ENCODE measurements around the gene SNCB. TPM values are rescaled to one million over a fixed set of nuclear protein-coding genes. Genes with fewer than 3 reads are reported as not detected.

The SNCB gene
- total RNA-seq, 1 donor from 2014 or later, result not detected

- intact Hi-C loops (cut with DNase I), result loop anchor here (10.0 kb wide), 1 partner anchor 73 kb away; no protein-coding TSS in a partner anchor
- DNase-seq, result peak; percentile 71
These were observed 17.6 kb upstream of the SNCB start for GRCh38 chr5:176647843-176648473.

GRCh38 chr5:176647030-176647842, 16.9 kb upstream of the SNCB start, which contains the start of gene TSPAN17:
TSS of gene TSPAN17 (plus strand) at chr5:176647484. CDS start at chr5:176647616, 132 bp downstream.
- ATAC-seq (ENCODE audit: poor library complexity) (peak; percentile 98), DNase-seq (peak; percentile 100)
- intact Hi-C loops (cut with DNase I), result loop anchor here (10.0 kb wide), 1 partner anchor 72 kb away; no protein-coding TSS in a partner anchor

More at GRCh38 chr5:176647843-176648473, 17.6 kb upstream of the SNCB start:
- no peak for ATAC-seq (ENCODE audit: poor library complexity)

GRCh38 chr5:176646707-176647029, 16.3 kb upstream of the SNCB start:
- DNase-seq (no peak), ATAC-seq (ENCODE audit: poor library complexity) (peak; percentile 11)
- intact Hi-C loops (cut with DNase I), result loop anchor here (10.0 kb wide), 1 partner anchor 72 kb away; no protein-coding TSS in a partner anchor

- intact Hi-C loops (cut with DNase I), result loop anchor here (10.0 kb wide), 1 partner anchor 71 kb away; no protein-coding TSS in a partner anchor
- ATAC-seq (ENCODE audit: poor library complexity) (no peak), DNase-seq (no peak)
These were observed 15.8 kb upstream of the SNCB start for GRCh38 chr5:176646049-176646706.

GRCh38 chr5:176644878-176645670, 14.7 kb upstream of the SNCB start:
- intact Hi-C loops (cut with DNase I), result loop anchor here (10.0 kb wide), 1 partner anchor 70 kb away; no protein-coding TSS in a partner anchor
- ATAC-seq (ENCODE audit: poor library complexity) (no peak), DNase-seq (no peak)

- intact Hi-C loops (cut with DNase I), result loop anchor here (10.0 kb wide), 1 partner anchor 69 kb away; no protein-coding TSS in a partner anchor
- ATAC-seq (ENCODE audit: poor library complexity), result no peak
- DNase-seq, result no peak
These were observed 14.0 kb upstream of the SNCB start for GRCh38 chr5:176644294-176644693.

- ATAC-seq (ENCODE audit: poor library complexity) (no peak), DNase-seq (no peak)
- intact Hi-C loops (cut with DNase I), result loop anchor here (10.0 kb wide), 1 partner anchor 69 kb away; no protein-coding TSS in a partner anchor
These were observed 13.3 kb upstream of the SNCB start for GRCh38 chr5:176643491-176644219.

- DNase-seq, result no peak
- intact Hi-C loops (cut with DNase I), result loop anchor here (10.0 kb wide), 1 partner anchor 68 kb away; no protein-coding TSS in a partner anchor
- no peak for ATAC-seq (ENCODE audit: poor library complexity)
These were observed 12.5 kb upstream of the SNCB start for GRCh38 chr5:176642675-176643490.

GRCh38 chr5:176640616-176641015, 10.3 kb upstream of the SNCB start:
- DNase-seq, result no peak
- ATAC-seq (ENCODE audit: poor library complexity), result no peak
- intact Hi-C loops (cut with DNase I), result loop anchor here (10.0 kb wide), 1 partner anchor 66 kb away; no protein-coding TSS in a partner anchor

GRCh38 chr5:176639981-176640380, 9.6 kb upstream of the SNCB start:
- intact Hi-C loops (cut with DNase I), result loop anchor here (10.0 kb wide), 1 partner anchor 65 kb away; no protein-coding TSS in a partner anchor
- DNase-seq (peak; percentile 87), ATAC-seq (ENCODE audit: poor library complexity) (peak; percentile 94)

- intact Hi-C loops (cut with DNase I), result no loop called here
- DNase-seq (no peak), ATAC-seq (ENCODE audit: poor library complexity) (no peak)
These were observed 8.9 kb upstream of the SNCB start for GRCh38 chr5:176639208-176639607.

- ATAC-seq (ENCODE audit: poor library complexity) (no peak), DNase-seq (no peak)
- intact Hi-C loops (cut with DNase I), result no loop called here
These were observed 8.1 kb upstream of the SNCB start for GRCh38 chr5:176638437-176638836.

- ATAC-seq (ENCODE audit: poor library complexity) (no peak), DNase-seq (no peak)
- intact Hi-C loops (cut with DNase I), result no loop called here
These were observed 7.2 kb upstream of the SNCB start for GRCh38 chr5:176637556-176637955.

- ATAC-seq (ENCODE audit: poor library complexity) (no peak), DNase-seq (no peak)
- intact Hi-C loops (cut with DNase I), result no loop called here
These were observed 6.1 kb upstream of the SNCB start for GRCh38 chr5:176636426-176636825.

GRCh38 chr5:176633598-176633997, 3.3 kb upstream of the SNCB start:
- no peak for DNase-seq
- intact Hi-C loops (cut with DNase I), result no loop called here
- ATAC-seq (ENCODE audit: poor library complexity), result no peak

- ATAC-seq (ENCODE audit: poor library complexity), result no peak
- intact Hi-C loops (cut with DNase I), result no loop called here
- no peak for DNase-seq
These were observed 2.4 kb upstream of the SNCB start for GRCh38 chr5:176632745-176633144.

Data from Right ventricle myocardium superior (tissue), 1 donor.